Ramos (cell line): ENCODE data around the gene GPC6.

ENCODE experiments used
- in situ Hi-C: fragments of 300-500 bp; cut with MboI; formaldehyde crosslinking; loops from one replicate; pipeline ENCODE4 v1.14.3; 2022; ENCODE audit warnings: low sequenced_read_pairs; ENCODE audit not compliant: unreplicated experiment

Gene GPC6

DNA sequence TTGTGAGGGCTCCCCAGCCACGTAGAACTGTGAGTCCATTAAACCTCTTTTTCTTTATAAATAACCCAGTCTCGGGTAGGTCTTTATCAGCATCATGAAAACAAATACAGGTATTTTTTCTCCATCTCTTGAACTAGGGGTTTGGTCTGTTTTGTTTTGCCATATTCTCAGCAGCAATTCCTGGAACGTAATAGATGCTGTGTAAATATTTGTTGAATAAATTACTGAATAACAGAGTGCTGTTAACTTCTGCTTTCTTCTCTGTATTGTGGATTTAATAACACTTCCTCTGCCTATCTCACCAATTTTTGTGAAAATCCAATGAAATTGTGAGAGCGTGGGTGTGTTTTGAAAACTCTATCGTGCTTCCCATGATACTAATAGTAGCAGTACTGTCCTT, 823.4 kb downstream of the GPC6 start:
- in situ Hi-C loops: no loop called here

DNA sequence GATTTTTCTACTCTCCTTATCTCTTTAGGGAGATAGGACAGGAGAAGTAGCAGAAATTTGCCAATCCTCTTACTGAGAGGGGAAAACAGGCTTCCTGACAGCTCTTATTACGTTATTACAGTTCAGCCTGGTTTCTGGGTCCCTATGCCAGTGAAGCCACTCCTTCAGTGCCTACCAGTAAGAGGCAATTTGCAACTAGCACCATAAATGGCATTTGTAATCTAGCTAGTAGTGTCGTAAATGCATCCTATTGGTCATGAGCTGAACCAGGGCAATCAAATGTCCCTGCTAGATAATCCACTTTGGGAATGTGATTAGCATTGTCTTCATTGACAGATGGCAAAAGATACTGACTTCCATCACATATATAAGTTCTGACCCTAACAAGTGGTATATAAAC, 824.1 kb downstream of the GPC6 start:
- in situ Hi-C loops: no loop called here

GRCh38 chr13:94053986-94054593, 827.5 kb downstream of the GPC6 start:
- in situ Hi-C loops: no loop called here

- in situ Hi-C loops: no loop called here
Observed at GRCh38 chr13:94056362-94056990, 829.9 kb downstream of the GPC6 start.

GRCh38 chr13:94057618-94058186, 831.1 kb downstream of the GPC6 start:
- in situ Hi-C loops: no loop called here

DNA sequence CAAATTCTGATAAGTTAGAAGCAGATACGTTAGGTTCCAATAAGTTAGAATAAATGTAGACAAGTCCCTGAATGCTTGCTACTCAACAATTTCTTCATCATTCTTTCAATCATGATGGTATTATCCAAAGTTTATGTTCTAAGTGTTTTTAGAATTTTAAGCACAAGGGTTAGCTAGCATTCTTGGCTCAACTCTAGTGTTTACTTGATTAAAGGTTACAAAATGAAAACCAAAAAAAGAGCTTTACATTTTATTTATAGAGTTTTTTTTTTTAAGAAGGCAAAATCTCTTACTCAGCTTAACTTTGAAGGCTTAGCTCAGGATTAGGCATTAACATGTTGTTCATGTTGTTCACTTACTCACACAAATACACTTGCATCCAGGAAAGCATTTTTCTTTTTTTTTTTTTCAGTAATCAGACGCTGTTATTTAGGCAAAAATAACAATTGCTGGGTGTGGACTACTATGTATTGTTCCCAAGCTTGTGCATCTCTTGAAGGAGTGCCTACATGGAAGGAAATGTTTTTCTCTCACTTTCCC, 832.3 kb downstream of the GPC6 start:
- in situ Hi-C loops: no loop called here

GRCh38 chr13:94061301-94061700, 834.7 kb downstream of the GPC6 start:
- in situ Hi-C loops: no loop called here

GRCh38 chr13:94063096-94063495, 836.5 kb downstream of the GPC6 start:
- in situ Hi-C loops: no loop called here

DNA sequence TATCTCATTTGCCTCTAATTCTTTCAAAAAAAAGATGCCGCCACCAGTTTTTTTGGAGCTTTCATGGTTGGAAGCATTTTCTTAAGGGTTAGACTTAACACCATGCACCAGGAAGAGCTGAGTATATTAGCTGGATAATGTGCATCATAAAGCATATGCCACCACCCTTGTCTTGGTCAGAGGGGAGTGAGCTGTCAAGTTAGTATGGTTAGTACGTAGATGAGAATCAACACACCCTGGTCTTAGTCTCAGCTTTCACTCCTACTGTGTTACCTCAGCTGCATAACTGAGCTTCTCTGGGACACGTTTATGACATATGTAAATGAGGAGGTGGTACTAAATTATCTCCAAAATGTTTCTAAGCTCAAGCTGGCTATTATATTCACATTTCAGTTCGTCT, 837.2 kb downstream of the GPC6 start:
- in situ Hi-C loops: no loop called here

DNA sequence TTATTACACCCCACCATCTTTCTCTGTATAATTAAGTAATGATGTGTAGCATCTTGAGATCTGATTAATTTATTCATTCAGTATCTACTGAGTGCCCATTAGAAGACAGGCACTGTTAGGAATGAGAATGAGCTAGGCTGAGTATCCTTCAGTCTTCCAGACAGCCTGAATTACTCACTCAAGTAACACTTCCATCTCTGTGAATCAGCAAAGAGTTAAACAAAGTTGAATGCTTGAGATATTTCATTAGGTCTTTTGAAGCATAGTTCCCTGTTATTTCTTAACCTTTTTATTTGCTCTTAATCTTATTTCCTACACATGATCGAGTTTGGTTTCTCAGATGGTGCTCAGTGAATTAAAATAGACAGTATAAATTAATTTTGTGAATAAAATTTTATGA, 839.1 kb downstream of the GPC6 start:
- in situ Hi-C loops: no loop called here

DNA sequence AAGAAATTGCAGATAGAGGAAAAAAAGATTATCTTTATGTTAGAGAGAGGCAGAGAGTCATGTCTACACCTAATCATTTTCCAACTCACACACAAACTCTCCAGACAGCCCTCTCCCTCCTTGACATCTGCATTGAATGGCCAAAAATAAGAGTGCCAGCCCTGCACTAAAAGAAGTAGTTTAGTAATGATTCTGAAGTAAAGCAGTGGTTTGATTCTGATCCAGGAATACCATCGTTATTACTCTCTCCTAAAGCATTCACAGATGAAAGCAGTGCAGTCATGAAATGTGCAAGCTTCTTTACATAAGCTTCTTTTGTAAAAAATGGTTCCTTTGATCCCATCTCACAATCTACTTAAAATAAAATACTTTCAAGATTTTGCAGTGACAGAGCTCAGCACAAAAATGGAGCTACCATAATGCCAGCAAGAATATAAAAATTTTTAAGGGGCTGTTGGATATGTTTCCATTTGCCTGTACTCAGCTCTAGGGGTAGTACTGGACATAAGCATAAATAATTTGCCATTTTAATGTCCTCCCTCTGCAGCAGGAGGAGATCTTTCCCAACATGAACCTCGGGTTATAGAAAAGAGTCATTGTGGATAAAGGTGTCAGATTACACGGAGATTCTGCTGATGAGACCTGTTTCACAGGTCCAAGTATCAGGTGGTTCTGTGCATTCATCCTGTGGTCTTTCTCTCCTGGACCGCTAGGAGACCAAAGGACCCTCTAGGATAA, 846.6 kb downstream of the GPC6 start:
- in situ Hi-C loops: no loop called here

- in situ Hi-C loops: no loop called here
Observed at GRCh38 chr13:94079876-94080275, 853.3 kb downstream of the GPC6 start.

DNA sequence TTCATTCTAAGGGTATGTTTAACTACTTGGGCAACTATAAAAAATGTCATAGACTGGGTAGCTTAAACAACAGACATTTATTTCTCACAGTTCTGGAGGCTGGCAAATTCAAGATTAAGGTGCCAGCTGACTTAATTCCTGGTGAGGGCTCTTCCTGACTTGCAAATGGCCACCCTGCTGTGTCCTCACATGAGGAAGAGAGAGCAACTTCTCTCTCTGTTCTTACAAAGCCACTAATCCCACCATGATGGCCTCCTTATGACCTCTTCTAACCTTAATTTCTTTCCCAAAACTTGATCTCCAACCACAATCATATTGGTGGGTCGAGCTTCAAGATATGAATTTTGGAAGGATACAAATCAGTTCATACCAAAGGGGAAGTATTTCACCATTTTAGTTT, 853.9 kb downstream of the GPC6 start:
- in situ Hi-C loops: no loop called here

- in situ Hi-C loops: no loop called here
Observed at GRCh38 chr13:94087100-94087499, 860.5 kb downstream of the GPC6 start.

- in situ Hi-C loops: no loop called here
Observed at GRCh38 chr13:94088742-94089141, 862.1 kb downstream of the GPC6 start.

GRCh38 chr13:94090773-94091480, 864.3 kb downstream of the GPC6 start:
- in situ Hi-C loops: no loop called here

DNA sequence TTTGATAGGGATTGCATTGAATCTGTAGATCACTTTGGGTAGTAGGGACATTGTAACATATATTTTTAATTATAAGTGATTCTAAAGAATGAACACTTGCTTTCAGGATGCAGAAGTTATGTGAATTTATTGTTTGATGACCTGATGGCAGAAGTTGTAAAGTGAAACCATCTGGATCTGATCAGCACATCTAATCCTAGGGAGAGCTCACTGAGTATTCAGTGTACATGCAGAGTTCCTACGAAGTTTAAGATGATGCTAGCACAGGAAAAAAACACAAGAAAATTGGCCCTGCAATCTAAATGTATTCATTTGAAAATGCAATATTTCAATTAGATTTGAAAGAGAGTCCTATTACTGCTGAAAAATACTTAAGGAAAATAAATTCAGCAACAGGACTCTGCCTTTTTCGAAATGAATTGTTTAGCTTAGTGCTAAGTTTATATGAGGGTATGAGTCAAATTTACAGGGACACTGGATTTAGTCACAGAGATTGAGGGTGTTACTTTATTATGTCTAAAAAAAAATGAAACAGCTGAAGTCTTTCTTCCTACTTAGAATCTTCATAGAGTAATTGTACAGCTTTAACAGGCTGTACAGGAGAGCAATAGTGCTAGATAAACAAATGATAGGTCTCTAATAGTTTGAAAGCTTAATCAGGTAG, 867.2 kb downstream of the GPC6 start:
- in situ Hi-C loops: no loop called here

DNA sequence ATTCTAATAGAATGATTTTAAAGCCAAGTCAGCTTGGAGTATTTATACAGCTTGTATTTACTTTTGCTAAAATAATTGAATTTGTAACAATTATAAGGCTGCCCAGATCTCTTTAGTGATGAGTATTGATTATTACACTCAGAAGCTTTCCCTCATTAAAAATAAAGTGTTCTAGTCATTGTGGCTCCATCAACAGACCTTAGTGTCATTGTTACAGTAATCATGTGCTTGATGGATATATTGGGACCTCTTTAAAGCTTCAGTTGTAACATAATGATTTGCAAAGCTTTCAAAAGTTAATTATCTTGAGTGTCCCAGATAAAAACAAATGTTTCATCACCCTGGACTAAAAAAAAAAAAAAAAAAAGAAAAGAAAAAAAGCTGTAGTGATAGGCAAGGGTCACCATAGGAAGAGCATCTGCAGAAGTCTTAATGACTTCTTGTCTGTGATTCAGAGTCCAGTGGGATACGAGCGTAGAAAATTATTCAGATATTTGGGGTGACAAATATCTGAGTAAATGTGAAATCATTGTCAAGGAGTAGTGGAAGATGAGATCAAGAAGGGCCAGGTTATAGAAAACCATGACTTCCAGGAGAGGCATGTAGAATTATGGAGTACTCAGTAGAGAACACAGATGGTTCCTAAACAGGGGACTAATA, 883.2 kb downstream of the GPC6 start:
- in situ Hi-C loops: no loop called here

DNA sequence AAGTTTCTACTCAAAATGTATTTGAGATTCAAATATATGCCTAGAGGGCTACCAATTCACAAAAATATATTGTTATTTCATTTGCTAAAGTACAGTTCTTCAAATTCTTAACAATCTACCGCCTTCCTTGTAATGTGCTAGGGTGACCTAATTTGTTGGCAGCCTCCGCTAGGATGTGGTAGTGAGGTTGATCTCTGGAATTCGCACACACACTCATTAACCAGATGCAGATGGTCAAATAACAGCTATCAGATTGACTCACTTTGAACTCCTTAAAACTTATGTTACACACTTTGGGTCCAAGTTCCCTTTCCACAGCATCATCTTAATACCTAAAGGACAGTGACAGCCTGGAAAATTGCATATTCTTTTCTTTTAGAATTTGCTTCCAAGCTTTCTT, 885.6 kb downstream of the GPC6 start:
- in situ Hi-C loops: no loop called here
